ENCODE measurements around the gene PGLYRP4.

- TF ChIP-seq CTCF (IDR thresholded peaks at IDR 0.05) = no peak
- TF ChIP-seq TCF7 (CRISPR knock-in tag; IDR thresholded peaks at IDR 0.05; ENCODE audit: low read depth) = no peak
- no peak for TF ChIP-seq ERG (CRISPR knock-in tag; IDR thresholded peaks at IDR 0.05)
- no peak for TF ChIP-seq E2F4 (CRISPR knock-in tag; IDR thresholded peaks at IDR 0.05; ENCODE audit: borderline replicate concordance, low read depth)
Observed at GRCh38 chr1:153349363-153350320, 1.0 kb upstream of the PGLYRP4 start.
